SH-SY5Y (cell line): ENCODE data around the gene SHPK.

Experiments
- GATA2 ChIP-seq: IDR thresholded peaks from 2 replicates; pipeline ENCODE4 v1.6.1; 2011; ENCODE audit warnings: mild to moderate bottlenecking, low read depth, low read length
- GATA3 ChIP-seq: IDR thresholded peaks from 2 replicates; pipeline ENCODE4 v1.6.1; 2011; ENCODE audit warnings: low read depth, mild to moderate bottlenecking, low read length, moderate library complexity

GRCh38 chr17:3647769-3648555 is 11.9 kb upstream of the SHPK start:
- TF ChIP-seq GATA2 (no peak), GATA3 (no peak)
